ENCODE data around the gene FADS2.

Gene FADS2

GRCh38 chr11:61847914-61848581 lies 19.9 kb downstream of the FADS2 start:
- no peak for DNase-seq (ENCODE audit: low read depth)

DNA sequence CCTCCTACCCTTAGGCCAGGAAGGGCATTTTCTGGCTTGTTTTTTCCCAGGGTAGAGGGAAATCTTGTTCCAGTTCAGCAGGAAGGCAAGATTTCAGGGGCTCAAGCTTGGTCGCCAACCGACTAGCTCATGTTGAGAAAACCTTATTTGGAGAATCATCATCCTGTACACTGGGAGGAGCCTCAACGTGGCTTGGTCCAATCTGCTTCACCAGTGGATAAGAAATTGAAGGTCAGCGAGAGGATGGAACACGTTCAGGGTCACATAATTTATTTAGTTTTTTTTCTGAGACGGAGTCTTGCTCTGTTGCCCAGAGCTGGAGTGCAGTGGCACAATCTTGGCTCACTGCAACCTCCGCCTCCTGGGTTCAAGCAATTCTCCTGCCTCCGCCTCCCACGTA lies 20.5 kb downstream of the FADS2 start:
- DNase-seq (ENCODE audit: low read depth) = no peak

DNA sequence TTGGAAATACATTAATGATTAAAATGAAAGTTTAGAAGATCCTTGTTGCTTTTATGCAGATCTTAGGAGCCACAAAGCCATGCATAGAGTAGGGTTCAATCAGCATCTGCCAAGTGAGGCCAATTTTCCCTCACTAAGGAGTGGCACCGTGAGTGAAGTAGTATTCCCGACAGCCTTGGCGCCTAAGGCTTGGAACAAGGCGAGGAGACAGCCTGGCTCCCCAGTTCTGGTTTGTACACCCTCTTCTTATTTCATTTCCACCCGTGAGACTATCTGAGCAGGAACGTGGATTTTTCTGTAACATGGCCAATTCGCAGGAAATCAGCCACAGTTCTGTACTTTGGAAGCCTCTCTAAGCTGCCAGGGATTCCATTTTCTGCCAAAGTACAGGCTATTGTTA lies 22.6 kb downstream of the FADS2 start:
- no peak for DNase-seq (ENCODE audit: low read depth)

GRCh38 chr11:61851113-61851899 lies 23.2 kb downstream of the FADS2 start:
- DNase-seq (ENCODE audit: low read depth) = no peak

DNA sequence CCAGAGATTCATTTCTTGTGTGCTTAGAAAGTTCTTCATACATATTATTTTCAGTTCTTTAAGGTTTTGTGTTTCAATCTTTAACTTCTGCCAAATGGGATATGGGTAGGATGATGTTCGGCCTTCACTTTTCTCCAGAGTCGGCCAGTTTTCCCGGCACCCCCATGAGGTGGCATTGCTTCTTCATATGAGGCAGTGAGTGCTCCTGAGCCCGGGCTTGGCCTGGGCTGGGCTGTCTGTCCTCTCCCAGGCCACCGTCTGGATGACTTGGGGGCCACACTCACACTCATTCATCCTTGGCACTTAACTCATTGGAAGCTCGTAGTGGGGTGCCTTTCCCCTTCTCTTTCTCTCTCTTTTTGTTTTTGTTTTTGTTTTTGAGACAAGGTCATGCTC lies 23.8 kb downstream of the FADS2 start:
- DNase-seq (ENCODE audit: low read depth) = no peak

DNA sequence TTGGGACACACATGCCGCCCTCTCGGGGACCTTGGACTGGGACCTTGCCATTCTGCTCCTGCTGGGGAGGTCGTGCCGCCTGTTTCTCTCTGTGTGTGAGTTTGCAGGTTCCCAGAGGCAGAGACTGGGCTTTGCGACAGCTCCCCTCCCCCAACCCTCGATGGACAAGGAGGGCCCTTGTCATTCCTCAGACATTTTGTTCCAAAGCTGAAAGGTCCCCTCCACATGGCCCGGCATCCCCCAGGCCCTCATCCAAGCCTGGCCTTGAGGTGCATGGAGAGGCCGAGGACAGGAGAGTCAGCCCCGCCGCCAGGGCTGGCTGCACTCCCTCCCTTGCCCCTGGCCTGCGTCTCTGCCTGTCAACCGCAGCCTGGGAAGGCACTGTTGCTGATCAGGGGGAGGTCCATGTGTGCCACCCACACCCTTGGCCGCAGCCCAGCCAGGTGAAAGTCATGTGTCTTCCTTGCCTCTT lies 25.6 kb downstream of the FADS2 start:
- no peak for DNase-seq (ENCODE audit: low read depth)

DNA sequence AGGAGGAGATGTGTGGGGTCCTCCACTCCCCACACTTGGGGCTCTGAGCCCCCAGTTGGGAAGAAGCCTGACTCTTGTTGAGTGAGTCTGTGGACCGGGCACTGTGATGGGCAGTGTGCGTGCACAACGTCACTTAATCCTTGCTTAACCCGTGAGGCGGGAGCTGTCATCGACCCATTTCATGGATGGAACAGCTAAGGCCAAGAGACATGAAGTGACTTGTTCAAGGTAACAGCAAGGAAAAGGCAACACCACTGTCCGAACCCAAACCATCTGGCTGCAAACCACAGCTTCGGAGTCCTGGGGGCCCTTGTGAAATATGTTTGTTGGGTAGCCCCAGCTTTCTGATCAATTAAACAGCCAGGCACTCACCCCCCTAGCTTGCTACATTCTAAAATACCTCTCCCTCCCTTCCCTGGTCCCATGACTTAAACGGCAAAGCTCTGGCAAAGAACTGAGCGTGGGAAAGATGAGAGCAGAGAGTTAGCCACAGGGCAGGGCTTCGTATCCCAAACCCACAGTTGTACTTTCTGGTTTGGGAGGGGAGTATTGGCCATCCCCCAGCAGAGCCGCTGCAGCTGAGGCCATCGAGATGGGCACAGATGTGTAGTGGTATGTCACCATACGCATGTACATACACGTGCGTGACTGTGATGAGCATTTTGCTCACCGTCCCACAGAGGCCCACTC lies 26.3 kb downstream of the FADS2 start:
- DNase-seq (ENCODE audit: low read depth) = no peak

GRCh38 chr11:61854966-61855714 lies 27.0 kb downstream of the FADS2 start:
- DNase-seq (ENCODE audit: low read depth) = no peak

GRCh38 chr11:61855939-61856680 lies 28.0 kb downstream of the FADS2 start:
- no peak for DNase-seq (ENCODE audit: low read depth)

GRCh38 chr11:61860054-61860903 lies 32.2 kb downstream of the FADS2 start:
- no peak for DNase-seq (ENCODE audit: low read depth)

DNA sequence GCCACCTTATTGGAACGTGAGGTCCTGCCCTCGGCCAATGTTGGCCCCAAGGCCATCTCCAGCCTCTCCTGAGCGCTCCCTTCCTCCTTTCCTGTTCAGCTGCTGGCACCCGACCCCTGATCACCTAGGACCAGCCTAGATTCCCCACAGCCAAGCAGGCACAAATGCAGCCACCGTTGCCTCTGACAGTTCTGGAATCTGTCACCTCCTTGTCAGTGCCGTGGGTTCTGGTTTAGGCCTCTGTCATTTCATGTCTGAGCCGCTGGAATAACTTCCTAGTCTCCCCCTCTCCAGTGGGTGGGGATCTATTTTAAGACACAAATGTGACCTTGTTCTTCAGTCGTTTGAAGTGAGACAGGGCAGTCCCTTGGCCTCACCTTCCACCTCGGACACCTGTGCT lies 33.5 kb downstream of the FADS2 start:
- no peak for DNase-seq (ENCODE audit: low read depth)

DNA sequence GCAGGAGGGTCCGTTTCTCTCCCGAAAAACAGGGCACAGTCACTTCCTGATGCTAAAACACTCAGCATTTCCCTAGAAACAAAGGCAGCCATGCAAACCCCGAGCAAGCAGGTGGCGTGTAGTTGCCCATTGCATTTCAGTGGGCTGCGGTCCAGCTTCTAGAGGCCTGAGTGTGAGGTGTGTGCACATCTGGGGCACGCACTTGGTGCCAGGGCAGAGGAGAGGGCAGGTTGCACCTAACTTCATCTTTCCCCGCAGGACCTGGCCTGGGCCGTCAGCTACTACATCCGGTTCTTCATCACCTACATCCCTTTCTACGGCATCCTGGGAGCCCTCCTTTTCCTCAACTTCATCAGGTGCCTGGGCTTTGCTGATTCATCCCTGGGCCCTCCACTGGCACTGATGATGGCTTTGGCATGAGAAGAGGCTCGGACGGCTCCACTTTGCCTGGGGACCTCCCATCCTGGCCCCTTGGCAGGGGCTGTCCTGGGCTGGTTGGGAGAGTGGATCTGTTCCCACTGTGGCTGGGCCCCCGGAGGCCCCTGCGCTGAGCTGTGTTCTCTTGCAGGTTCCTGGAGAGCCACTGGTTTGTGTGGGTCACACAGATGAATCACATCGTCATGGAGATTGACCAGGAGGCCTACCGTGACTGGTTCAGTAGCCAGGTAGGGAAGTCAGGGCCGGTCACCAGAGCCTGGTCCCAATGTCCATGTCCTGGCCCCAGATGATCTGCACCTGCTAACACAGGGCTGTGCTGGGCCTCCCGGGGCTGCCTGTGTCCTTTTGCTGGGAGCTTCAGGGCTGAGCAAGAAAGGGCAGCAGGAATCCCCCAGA lies 34.8 kb downstream of the FADS2 start:
- DNase-seq (ENCODE audit: low read depth) = no peak

- DNase-seq (ENCODE audit: low read depth) = no peak
These were observed 35.5 kb downstream of the FADS2 start for GRCh38 chr11:61863548-61864081.

GRCh38 chr11:61864814-61865775 lies 37.0 kb downstream of the FADS2 start:
- no peak for DNase-seq (ENCODE audit: low read depth)

- DNase-seq (ENCODE audit: low read depth) = no peak
These were observed 38.3 kb downstream of the FADS2 start for GRCh38 chr11:61866231-61866957.

DNA sequence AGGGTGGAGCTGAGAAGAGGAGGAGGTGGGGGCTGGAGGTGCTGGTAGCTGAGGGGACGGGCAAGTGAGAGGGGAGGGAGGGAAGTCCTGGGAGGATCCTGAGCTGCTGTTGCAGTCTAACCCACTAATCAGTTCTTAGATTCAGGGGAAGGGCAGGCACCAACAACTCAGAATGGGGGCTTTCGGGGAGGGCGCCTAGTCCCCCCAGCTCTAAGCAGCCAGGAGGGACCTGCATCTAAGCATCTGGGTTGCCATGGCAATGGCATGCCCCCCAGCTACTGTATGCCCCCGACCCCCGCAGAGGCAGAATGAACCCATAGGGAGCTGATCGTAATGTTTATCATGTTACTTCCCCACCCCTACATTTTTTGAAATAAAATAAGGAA lies 38.9 kb downstream of the FADS2 start:
- DNase-seq (ENCODE audit: low read depth) = no peak

- DNase-seq (ENCODE audit: low read depth) = no peak
These were observed 40.7 kb downstream of the FADS2 start for GRCh38 chr11:61868571-61869428.

Measured in non-pigmented ciliary epithelial cell (primary cell).